ENCODE data around the gene HTR4. TPM values are rescaled to one million over a fixed set of nuclear protein-coding genes. Genes with fewer than 3 reads are reported as not detected.

Gene HTR4
- total and polyA plus RNA-seq, 2 donors (not counting 3 experiments of a cell fraction or from before 2014, with no cell fraction given), result not detected

- no peak overlapping the region for H3K27ac ChIP-seq (ENCODE audit: insufficient read depth, low read depth, low read length)
- H3K9me1 ChIP-seq (replicated peaks; ENCODE audit: control insufficient read depth, extremely low read depth, insufficient read depth, low read length), result no peaks in the 10 kb centered on the region
- H3K36me3 ChIP-seq (ENCODE audit: control insufficient read depth in 2 of 2, extremely low read depth in 1 of 2, insufficient read depth in 2 of 2, low read length in 2 of 2), result no peaks in the 10 kb centered on the region
- CTCF ChIA-PET, result no interaction called here
- no peaks in the 10 kb centered on the region for H3K79me2 ChIP-seq (ENCODE audit: control insufficient read depth, insufficient read depth, low read length)
- FAIRE-seq (no peak), DNase-seq (ENCODE audit: low read depth, low spot score) (no peak)
- intact Hi-C loops (cut with micrococcal nuclease) (loop anchor here (10.0 kb wide), 1 partner anchor 389 kb away; no protein-coding TSS in a partner anchor), dilution Hi-C loops (cut with MboI; ENCODE audit: extremely low pct_ligation_motif_present, low sequenced_read_pairs) (no loop called here)
- TF ChIP-seq JUN (IDR thresholded peaks at IDR 0.05; ENCODE audit: borderline replicate concordance, insufficient read depth, insufficient read length, low read depth) (no peak), FOS (IDR thresholded peaks at IDR 0.05; ENCODE audit: borderline replicate concordance, insufficient read depth, low read length) (no peak), POLR2AphosphoS5 (IDR thresholded peaks at IDR 0.05; ENCODE audit: insufficient read depth, low read depth, low read length) (no peak), CTCF (IDR thresholded peaks at IDR 0.05; ENCODE audit: extremely low read depth in 1 of 2, insufficient read depth in 1 of 2, low read depth in 1 of 2, low read length in 2 of 2) (no peak)
- no peak overlapping the region for H3K4me2 ChIP-seq (ENCODE audit: insufficient read depth, low read length)
- peaks cover 0 to 4% of the 10 kb centered on the region in 2 experiments for H3K27me3 ChIP-seq (ENCODE audit: control insufficient read depth in 2 of 2, insufficient read depth in 2 of 2, low read length in 2 of 2)
- no peaks in the 10 kb centered on the region for H3K4me1 ChIP-seq (ENCODE audit: control insufficient read depth, extremely low read depth, insufficient read depth, low read length)
- no peaks in the 10 kb centered on the region for H4K20me1 ChIP-seq (replicated peaks; ENCODE audit: control insufficient read depth, extremely low read depth, insufficient read depth, low read length)
- H3K9me3 ChIP-seq (replicated peaks; ENCODE audit: control insufficient read depth, insufficient read depth, low read length), result no peaks in the 10 kb centered on the region
- no TSS peak for BruUV-seq (replicated peaks)
- H3K9ac ChIP-seq (replicated peaks; ENCODE audit: extremely low read depth, insufficient read depth, low read length), result no peak overlapping the region
- POLR2A ChIA-PET, result no interaction called here
- no peak overlapping the region for H3K4me3 ChIP-seq (replicated peaks in 1 of 3; ENCODE audit: insufficient read depth in 1 of 3, low read depth in 1 of 3, low read length in 3 of 3)
- H2AFZ ChIP-seq (ENCODE audit: low read depth, low read length), result no peak overlapping the region
These were observed 29.3 kb upstream of the HTR4 start for GRCh38 chr5:148683651-148684050.
